Measurements from ENCODE around the gene PRR13. TPM values are rescaled to one million over a fixed set of nuclear protein-coding genes. Genes with fewer than 3 reads are reported as not detected.

Gene PRR13
- total and polyA plus RNA-seq, 2 of the 13 experiments (the other 11 are each of a cell fraction or from before 2014, with no cell fraction given) = 65.0 to 102 TPM

Other genes with a start within 250 kb of the PRR13 start
- 0.13 and 0.18 TPM in 2 replicates for gene ITGB7, start 234.5 kb upstream of the PRR13 start, total RNA-seq (2016; rRNA removed; fragmentation: Illumina TruSeq; extraction: Trizol)
- 0.14 and 0.16 TPM in 2 replicates for gene ITGB7, start 234.5 kb upstream of the PRR13 start, polyA plus RNA-seq (2011; rRNA removed)
- 0.77 and 0.91 TPM in 2 replicates for gene RARG, start 209.5 kb upstream of the PRR13 start, total RNA-seq (2016; rRNA removed; fragmentation: Illumina TruSeq; extraction: Trizol)
- 1.5 and 1.6 TPM in 2 replicates for gene RARG, start 209.5 kb upstream of the PRR13 start, polyA plus RNA-seq (2011; rRNA removed)
- gene ESPL1, start 173.4 kb upstream of the PRR13 start, total RNA-seq (2016; rRNA removed; fragmentation: Illumina TruSeq; extraction: Trizol) = 11.5 and 11.6 TPM in 2 replicates
- gene ESPL1, start 173.4 kb upstream of the PRR13 start, polyA plus RNA-seq (2011; rRNA removed) = 5.3 and 5.8 TPM in 2 replicates
- gene PFDN5, start 146.2 kb upstream of the PRR13 start, total RNA-seq (2016; rRNA removed; fragmentation: Illumina TruSeq; extraction: Trizol) = 462 and 578 TPM in 2 replicates
- gene PFDN5, start 146.2 kb upstream of the PRR13 start, polyA plus RNA-seq (2011; rRNA removed) = 440 and 449 TPM in 2 replicates
- 58.0 and 62.6 TPM in 2 replicates for gene MYG1, start 142.0 kb upstream of the PRR13 start, total RNA-seq (2016; rRNA removed; fragmentation: Illumina TruSeq; extraction: Trizol)
- 38.6 and 40.7 TPM in 2 replicates for gene MYG1, start 142.0 kb upstream of the PRR13 start, polyA plus RNA-seq (2011; rRNA removed)
- gene AAAS, start 120.1 kb upstream of the PRR13 start, total RNA-seq (2016; rRNA removed; fragmentation: Illumina TruSeq; extraction: Trizol) = 47.6 and 49.9 TPM in 2 replicates
- gene AAAS, start 120.1 kb upstream of the PRR13 start, polyA plus RNA-seq (2011; rRNA removed) = 52.0 and 54.0 TPM in 2 replicates
- not detected in 2 replicates for gene SP7, start 105.4 kb upstream of the PRR13 start, total RNA-seq (2016; rRNA removed; fragmentation: Illumina TruSeq; extraction: Trizol)
- not detected in 2 replicates for gene SP7, start 105.4 kb upstream of the PRR13 start, polyA plus RNA-seq (2011; rRNA removed)
- gene SP1, start 61.6 kb upstream of the PRR13 start, total RNA-seq (2016; rRNA removed; fragmentation: Illumina TruSeq; extraction: Trizol) = 27.5 and 46.7 TPM in 2 replicates
- 26.5 and 27.3 TPM in 2 replicates for gene SP1, start 61.6 kb upstream of the PRR13 start, polyA plus RNA-seq (2011; rRNA removed)
- gene AMHR2, start 17.9 kb upstream of the PRR13 start, total RNA-seq (2016; rRNA removed; fragmentation: Illumina TruSeq; extraction: Trizol) = 0.58 and 0.90 TPM in 2 replicates
- 0.24 and 0.50 TPM in 2 replicates for gene AMHR2, start 17.9 kb upstream of the PRR13 start, polyA plus RNA-seq (2011; rRNA removed)
- 154 and 265 TPM in 2 replicates for gene PCBP2, start 10.4 kb downstream of the PRR13 start, total RNA-seq (2016; rRNA removed; fragmentation: Illumina TruSeq; extraction: Trizol)
- gene PCBP2, start 10.4 kb downstream of the PRR13 start, polyA plus RNA-seq (2011; rRNA removed) = 345 and 390 TPM in 2 replicates
- gene MAP3K12, start 57.7 kb downstream of the PRR13 start, total RNA-seq (2016; rRNA removed; fragmentation: Illumina TruSeq; extraction: Trizol) = 0.13 and 0.20 TPM in 2 replicates
- 1.1 and 1.3 TPM in 2 replicates for gene MAP3K12, start 57.7 kb downstream of the PRR13 start, polyA plus RNA-seq (2011; rRNA removed)
- 39.5 and 55.5 TPM in 2 replicates for gene TARBP2, start 59.5 kb downstream of the PRR13 start, total RNA-seq (2016; rRNA removed; fragmentation: Illumina TruSeq; extraction: Trizol)
- gene TARBP2, start 59.5 kb downstream of the PRR13 start, polyA plus RNA-seq (2011; rRNA removed) = 47.0 and 49.2 TPM in 2 replicates
- 0.51 TPM in 1 of 2 replicates, not detected in the other for gene NPFF, start 65.8 kb downstream of the PRR13 start, total RNA-seq (2016; rRNA removed; fragmentation: Illumina TruSeq; extraction: Trizol)
- not detected in 2 replicates for gene NPFF, start 65.8 kb downstream of the PRR13 start, polyA plus RNA-seq (2011; rRNA removed)
- gene ATF7, start 184.6 kb downstream of the PRR13 start, total RNA-seq (2016; rRNA removed; fragmentation: Illumina TruSeq; extraction: Trizol) = 9.6 and 11.3 TPM in 2 replicates
- gene ATF7, start 184.6 kb downstream of the PRR13 start, polyA plus RNA-seq (2011; rRNA removed) = 14.0 and 16.2 TPM in 2 replicates
- 230 and 280 TPM in 2 replicates for gene ATP5MC2, start 234.3 kb downstream of the PRR13 start, total RNA-seq (2016; rRNA removed; fragmentation: Illumina TruSeq; extraction: Trizol)
- gene ATP5MC2, start 234.3 kb downstream of the PRR13 start, polyA plus RNA-seq (2011; rRNA removed) = 257 and 310 TPM in 2 replicates

All from HepG2 (cell line).